GM21528 (cell line): ENCODE data around the gene HTR2A.

Experiments used
- ATAC-seq: cut with Tn5 transposase; IDR thresholded peaks from one replicate; pipeline ENCODE4 v1.9.1; 2021; ENCODE audit warnings: mild to moderate bottlenecking, moderate library complexity; ENCODE audit not compliant: unreplicated experiment, low FRiP score

Gene HTR2A

DNA sequence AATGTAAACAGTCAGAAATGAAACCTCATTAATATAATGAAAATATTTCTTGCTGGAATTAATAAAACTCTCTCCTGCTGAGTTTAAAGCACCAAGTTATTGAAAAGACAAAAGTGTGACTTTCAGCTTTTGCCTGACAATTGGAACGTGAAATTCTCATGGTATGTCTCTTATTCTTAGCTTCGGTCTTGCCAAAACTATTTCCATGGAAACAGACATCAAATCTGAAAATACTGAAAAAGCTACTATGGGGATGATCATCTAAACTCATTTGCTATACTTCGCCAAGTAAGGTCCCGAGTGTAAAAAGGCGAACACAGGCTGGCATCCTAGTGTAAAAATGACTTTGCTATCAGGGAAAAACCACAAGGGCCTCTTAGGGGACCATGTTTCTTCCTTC, 22.8 kb downstream of the HTR2A start:
- no peak for ATAC-seq

GRCh38 chr13:46871557-46871956, 25.3 kb downstream of the HTR2A start:
- ATAC-seq: no peak

DNA sequence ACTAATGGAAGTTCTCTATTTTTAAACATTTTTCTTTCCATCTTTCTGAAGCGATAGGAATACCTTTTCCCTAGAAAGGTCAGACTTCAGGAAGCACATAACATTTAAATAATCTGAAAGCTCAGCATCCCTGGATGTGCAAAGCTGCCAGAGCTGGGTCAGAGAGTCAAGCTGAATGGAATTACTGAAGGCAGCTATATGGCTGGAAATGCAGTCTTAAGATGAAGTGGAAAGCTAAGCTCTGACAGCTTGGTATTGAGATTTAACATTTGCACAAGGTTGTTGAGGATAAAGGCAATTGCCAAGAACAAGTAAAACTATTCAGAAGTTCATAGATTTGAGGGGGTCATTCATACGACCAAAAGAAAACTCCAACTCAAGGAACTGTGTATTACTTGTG, 28.8 kb downstream of the HTR2A start:
- ATAC-seq: no peak

- ATAC-seq: peak; percentile 67
These were observed 30.7 kb downstream of the HTR2A start for GRCh38 chr13:46866150-46866549.

- ATAC-seq: no peak
These were observed 31.9 kb downstream of the HTR2A start for GRCh38 chr13:46864941-46865340.

GRCh38 chr13:46861959-46862358, 34.9 kb downstream of the HTR2A start:
- no peak for ATAC-seq

GRCh38 chr13:46860722-46861121, 36.1 kb downstream of the HTR2A start:
- ATAC-seq: no peak

DNA sequence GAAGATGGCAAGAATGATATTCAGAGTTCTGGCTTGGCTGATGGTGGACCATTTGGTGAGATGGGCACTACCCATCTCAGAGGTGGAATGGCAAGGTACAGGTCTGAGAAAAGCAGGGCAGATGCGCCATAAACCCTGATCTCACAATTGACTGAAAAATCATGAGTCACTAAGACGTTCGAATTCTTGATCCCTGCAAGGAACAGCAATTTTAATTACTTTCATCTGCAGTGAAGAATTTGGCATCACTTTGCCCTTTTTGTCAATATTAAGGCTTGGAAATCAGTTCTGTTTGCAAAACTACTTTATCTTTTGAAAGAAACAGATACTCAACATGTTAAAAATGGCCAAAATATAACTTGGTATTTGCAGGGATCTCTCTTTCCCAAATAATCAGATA, 38.1 kb downstream of the HTR2A start:
- ATAC-seq: no peak

GRCh38 chr13:46858163-46858562, 38.7 kb downstream of the HTR2A start:
- ATAC-seq: no peak

GRCh38 chr13:46855664-46856063, 41.2 kb downstream of the HTR2A start:
- no peak for ATAC-seq

DNA sequence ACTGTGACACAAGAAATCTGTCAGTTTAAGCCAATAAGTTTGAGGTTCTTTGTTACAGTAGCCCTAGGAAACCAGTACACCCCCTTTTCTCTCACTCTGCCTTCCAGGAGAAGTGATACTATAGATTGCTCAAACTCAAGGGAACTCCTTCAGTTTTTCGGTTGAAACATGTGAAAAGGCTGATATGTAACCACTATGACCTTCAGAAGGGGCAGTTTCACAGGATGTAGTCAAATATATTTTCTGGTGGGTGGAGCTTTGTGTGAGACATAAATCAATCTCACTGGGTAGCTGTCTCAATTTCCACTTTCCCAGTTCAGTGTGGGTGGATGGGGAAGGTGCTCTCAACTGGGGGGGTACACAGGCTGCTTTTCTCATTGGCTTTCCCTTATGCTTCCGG, 41.7 kb downstream of the HTR2A start:
- ATAC-seq: peak; percentile 67

DNA sequence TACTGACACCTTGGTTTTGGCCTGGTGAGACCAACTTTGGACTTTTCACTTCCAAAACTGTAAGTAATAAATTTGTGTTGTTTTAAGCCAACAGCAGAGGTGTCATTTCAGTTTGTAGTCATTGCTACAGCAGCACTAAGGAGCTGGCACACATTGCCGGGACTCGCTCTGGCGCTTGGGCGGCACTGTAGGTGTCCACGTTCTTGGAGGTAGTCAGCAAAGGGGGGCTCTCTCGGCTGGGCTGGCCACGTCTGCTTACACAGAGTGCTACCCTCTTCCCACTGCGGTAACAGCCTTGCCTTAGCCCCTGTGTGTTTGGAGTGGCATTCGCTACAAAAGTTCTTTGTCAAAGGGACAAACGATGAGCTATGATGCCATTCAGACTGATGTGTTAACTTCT, 44.7 kb downstream of the HTR2A start:
- ATAC-seq: no peak

GRCh38 chr13:46850214-46850613, 46.6 kb downstream of the HTR2A start:
- no peak for ATAC-seq

GRCh38 chr13:46846726-46847125, 50.1 kb downstream of the HTR2A start:
- ATAC-seq: no peak

DNA sequence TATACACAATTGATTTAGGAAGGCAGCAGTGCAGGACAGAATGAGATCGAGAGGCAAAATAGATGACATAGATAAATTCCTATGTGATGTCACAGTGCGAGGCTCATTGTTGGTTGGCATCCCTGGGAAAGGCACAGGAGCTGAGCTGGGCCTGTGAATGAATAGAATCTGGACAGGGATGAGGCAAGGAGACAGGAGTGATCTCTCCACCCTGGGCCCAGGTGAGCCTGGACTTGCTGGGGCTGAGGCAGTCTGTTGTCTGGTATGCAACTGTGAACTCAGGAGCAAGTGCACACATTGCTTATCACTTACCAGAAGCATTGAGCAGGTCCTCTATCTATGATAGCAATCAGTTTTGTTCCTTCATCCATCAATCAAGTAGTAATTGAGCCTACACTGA, 51.7 kb downstream of the HTR2A start:
- no peak for ATAC-seq

DNA sequence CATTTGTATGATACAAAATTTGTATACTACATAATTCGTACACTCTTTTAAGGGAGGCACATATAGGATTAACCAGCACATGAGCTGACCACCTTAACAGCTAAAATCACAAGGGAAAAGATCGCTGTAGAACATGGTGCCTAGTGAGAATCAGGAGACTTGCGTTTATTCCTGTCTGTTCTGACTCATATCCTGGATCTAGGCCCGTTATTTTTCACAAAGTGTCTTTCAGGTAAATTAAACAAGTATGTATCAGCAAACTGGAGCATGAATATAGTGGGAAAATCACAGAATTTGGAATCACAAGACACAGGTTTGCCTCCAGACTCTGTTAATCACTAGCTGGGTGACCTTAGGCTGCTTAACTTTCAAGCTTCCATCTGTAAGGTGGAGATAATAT, 52.4 kb downstream of the HTR2A start:
- ATAC-seq: no peak

DNA sequence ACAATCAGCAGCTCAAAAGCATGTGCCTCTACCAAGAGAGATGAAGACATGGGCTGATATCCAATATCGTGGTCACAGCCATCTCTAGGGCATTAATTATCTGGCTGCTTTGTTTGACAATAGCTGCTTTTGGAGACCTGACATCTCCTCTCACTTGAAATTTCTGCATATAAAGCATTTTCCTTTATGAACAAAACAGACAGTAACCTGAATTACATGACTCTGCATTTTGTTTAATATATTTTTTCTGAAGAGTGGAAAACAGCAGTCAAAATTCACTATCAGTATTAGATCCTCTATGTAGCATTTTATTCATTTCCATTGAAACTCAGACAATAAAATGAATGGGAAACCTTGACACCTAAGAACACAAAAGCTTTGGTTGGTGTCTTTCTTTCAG, 57.5 kb downstream of the HTR2A start:
- no peak for ATAC-seq

DNA sequence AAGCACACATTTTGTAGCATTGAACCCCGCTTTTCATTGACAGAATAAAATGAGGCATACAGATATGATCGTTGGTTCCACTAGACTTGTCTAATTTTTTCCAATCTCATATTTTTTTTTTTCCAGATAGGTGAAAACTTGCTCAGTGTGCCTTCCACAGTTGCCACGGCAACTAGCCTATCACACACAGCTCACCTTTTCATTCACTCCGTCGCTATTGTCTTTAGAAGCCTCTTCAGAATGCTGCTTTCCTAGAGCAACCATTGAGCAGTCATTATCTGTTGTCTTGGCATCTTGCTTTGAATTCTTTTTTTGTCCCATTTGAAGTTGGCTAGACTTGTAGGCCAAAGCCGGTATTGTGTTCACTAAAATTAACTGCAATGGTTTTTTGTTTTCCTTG, 62.2 kb downstream of the HTR2A start:
- ATAC-seq: no peak

DNA sequence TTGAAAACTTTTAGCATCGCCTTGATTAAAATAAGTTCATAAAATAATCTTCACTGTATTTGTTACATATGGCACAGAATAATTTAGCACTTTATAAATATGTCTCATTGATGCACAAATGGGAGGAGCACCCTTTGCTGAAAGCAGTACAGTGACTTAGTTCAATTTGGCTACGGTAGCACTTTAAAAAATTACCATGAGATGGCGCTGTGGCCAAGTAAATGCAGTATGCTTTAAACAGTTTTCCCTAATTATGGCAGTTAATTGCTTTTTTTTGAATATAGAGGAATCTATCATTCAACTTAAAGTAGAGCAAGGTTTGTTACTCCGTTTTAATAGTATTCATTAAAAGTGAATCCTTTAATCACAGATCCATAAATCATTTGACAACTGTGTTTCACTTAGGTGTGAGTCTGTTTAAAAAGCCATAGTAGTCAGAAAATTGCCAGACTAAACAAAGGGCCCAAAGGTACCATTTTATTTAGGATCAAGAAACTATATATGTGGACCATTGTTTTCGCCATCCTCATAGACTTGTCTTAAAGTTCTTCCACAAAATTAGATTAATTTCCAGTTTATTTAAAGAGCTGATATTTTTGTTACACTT, 65.2 kb downstream of the HTR2A start:
- ATAC-seq: no peak

- ATAC-seq: no peak
These were observed 66.3 kb downstream of the HTR2A start for GRCh38 chr13:46830405-46831005.

DNA sequence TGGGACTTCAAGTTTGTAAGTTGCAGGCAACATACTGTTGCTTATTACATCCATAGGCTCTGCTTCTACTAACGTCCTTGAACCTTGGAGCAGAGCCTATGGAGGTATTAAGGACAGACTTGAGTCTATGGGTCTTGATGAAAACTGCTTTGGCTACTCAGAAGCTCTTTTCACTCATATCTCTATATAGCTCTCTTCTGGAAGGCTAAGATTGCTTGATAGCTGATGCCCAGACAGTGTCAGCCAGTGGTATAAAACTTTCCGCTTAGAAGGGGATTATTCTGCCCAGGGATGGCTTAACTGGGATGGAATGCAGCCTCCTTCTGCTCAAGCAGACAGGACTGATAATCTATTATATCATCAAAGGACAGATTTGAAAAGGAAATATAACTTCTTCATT, 74.3 kb downstream of the HTR2A start:
- no peak for ATAC-seq

DNA sequence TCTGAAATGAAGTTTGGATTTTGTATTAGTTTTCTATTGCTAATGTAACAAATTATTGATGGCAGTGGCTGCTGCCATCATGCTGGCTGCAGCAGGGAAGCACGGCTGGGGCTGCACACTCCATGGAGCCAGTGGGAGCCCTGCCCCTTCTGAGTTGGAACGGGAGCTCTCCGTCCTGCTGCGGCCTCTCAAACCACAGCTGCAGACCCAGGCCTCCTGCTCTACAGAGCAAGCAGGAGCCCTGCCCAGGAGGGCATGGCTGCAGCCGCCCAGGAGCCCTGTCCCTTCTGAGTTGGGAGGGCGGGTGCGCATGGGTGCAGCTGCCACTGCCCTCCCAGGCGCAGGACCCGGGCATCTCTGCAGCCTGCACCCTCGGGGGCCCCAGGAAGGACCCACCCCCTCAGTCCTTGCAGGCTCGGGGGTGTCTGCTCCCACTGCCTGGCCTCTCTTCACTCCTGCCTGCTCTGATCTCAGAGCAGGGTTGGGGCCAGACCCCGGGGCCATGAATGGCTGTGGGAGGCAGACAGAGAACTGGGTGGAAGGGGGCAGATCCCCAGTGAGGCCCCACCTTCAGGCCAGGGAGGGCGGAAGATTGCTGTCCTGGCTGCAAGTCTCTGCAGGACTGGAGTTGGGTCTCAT, 78.9 kb downstream of the HTR2A start:
- no peak for ATAC-seq
